K562 (cell line): ENCODE results near the gene CLCNKB. TPM values are rescaled to one million over a fixed set of nuclear protein-coding genes. Genes with fewer than 3 reads are reported as not detected.

Source experiments
- HDGF ChIP-seq: fragments of 450-650 bp; IDR thresholded peaks from 2 replicates; pipeline ENCODE4 v1.6.1; 2016
- KDM5B ChIP-seq: fragments of 200-600 bp; sonication (generic); IDR thresholded peaks from 2 replicates; pipeline ENCODE4 v1.6.1; 2012; ENCODE audit warnings: low read depth, mild to moderate bottlenecking, moderate library complexity, low read length, control low read depth, inconsistent platforms; ENCODE audit not compliant: insufficient replicate concordance
- RAD21 ChIP-seq, 2 experiments: fragments of 250-450 bp in 1 of 2; fragments of 450-650 bp in 1 of 2; sonication (Bioruptor Pico) in 1 of 2; formaldehyde crosslinking in 1 of 2; IDR thresholded peaks in 1 of 2; conservative IDR thresholded peaks in 1 of 2; 2 replicates each; pipeline versions ENCODE4 v1.4.0 to v1.8.0; 2020 to 2022; ENCODE audit warnings: mild to moderate bottlenecking in 2 of 2, moderate library complexity in 1 of 2
- SRSF1 ChIP-seq: fragments of 200-400 bp; formaldehyde crosslinking; IDR thresholded peaks from 2 replicates; pipeline ENCODE4 v1.6.1; 2017; ENCODE audit warnings: mild to moderate bottlenecking, low read depth, low read length, moderate library complexity
- TRIM24 ChIP-seq, 2 experiments: fragments of 450-650 bp; IDR thresholded peaks; 2 replicates each; pipeline ENCODE4 v1.6.1; 2016
- polyA plus RNA-seq, 8 experiments: library from polyadenylated mRNA; depleted of rRNA in 4 of 8; stranded (reverse) in 5 of 8; unstranded in 3 of 8; fragments of >200 nt; fragmentation: Nextera tagmentation in 2 of 8; fragmentation: Illumina TruSeq in 1 of 8; extraction: Ambion mirVana in 2 of 8; extraction: Trizol in 1 of 8; gene quantifications; 2 replicates each; pipeline versions ENCODE4 v1.2.1 to v1.2.3, GENCODE V29; 2011 to 2014; ENCODE audit warnings: inconsistent platforms in 1 of 8, missing spikeins in 1 of 8
- total RNA-seq, 7 experiments: library from RNA; depleted of rRNA in 6 of 7; stranded (reverse); fragments of >200 nt in 6 of 7; fragmentation: Illumina TruSeq in 2 of 7; extraction: Trizol in 2 of 7; gene quantifications; 2 replicates each; pipeline versions ENCODE4 v1.2.1 to v1.2.3, GENCODE V29; 2011 to 2021; ENCODE audit warnings: low replicate concordance in 1 of 7
- TF ChIP-seq, protein P1 (sequence below), 3 experiments: IDR thresholded peaks in 2 of 3; conservative IDR thresholded peaks in 1 of 3; 2 replicates each; pipeline ENCODE4 v1.5.1; 2011 to 2012; ENCODE audit warnings: low read length in 3 of 3, mild to moderate bottlenecking in 3 of 3, control low read depth in 2 of 3, improper control_type of control experiment in 1 of 3, inconsistent platforms in 1 of 3, low read depth in 1 of 3, mixed read lengths in 1 of 3, moderate library complexity in 1 of 3; ENCODE audit not compliant: insufficient read depth in 2 of 3
- TF ChIP-seq, protein P2 (sequence below): fragments of 250-450 bp; sonication (Bioruptor Pico); IDR thresholded peaks from 2 replicates; pipeline ENCODE4 v1.8.0; 2022; ENCODE audit warnings: inconsistent platforms
- TF ChIP-seq, protein P3 (sequence below): sonication (generic); formaldehyde crosslinking; IDR thresholded peaks from 2 replicates; pipeline ENCODE4 v1.8.0; 2022; ENCODE audit warnings: missing genetic modification reagents, mild to moderate bottlenecking, moderate library complexity, borderline replicate concordance
- TF ChIP-seq, protein P4 (sequence below), 2 experiments: IDR thresholded peaks; 2 replicates each; pipeline ENCODE4 v1.6.1; 2011; ENCODE audit warnings: borderline replicate concordance in 1 of 2, control low read depth in 1 of 2, low read depth in 1 of 2, low read length in 1 of 2, mild to moderate bottlenecking in 1 of 2, mixed read lengths in 1 of 2, moderate library complexity in 1 of 2; ENCODE audit not compliant: insufficient read depth in 1 of 2, insufficient read length in 1 of 2, poor library complexity in 1 of 2, severe bottlenecking in 1 of 2; ENCODE audit errors: extremely low read depth in 1 of 2
- TF ChIP-seq, protein P5 (sequence below), 2 experiments: fragments of 250-450 bp in 1 of 2; fragments of 450-650 bp in 1 of 2; sonication (Bioruptor Pico) in 1 of 2; IDR thresholded peaks; 2 replicates each; pipeline versions ENCODE4 v1.6.1 to v1.8.0; 2016 to 2021; ENCODE audit warnings: mild to moderate bottlenecking in 2 of 2, moderate library complexity in 2 of 2, missing compliant biosample characterization in 1 of 2, missing genetic modification characterization in 1 of 2
- TF ChIP-seq, protein P6 (sequence below): sonication (generic); formaldehyde crosslinking; IDR thresholded peaks from 2 replicates; pipeline ENCODE4 v1.8.1; 2023; ENCODE audit warnings: missing genetic modification reagents, mild to moderate bottlenecking, borderline replicate concordance

CLCNKB gene
- total and polyA plus RNA-seq, 9 of the 15 experiments (the other 6 are each of a cell fraction or from before 2014, with no cell fraction given) = 0.08 to 1.7 (median 0.64) TPM

DNA sequence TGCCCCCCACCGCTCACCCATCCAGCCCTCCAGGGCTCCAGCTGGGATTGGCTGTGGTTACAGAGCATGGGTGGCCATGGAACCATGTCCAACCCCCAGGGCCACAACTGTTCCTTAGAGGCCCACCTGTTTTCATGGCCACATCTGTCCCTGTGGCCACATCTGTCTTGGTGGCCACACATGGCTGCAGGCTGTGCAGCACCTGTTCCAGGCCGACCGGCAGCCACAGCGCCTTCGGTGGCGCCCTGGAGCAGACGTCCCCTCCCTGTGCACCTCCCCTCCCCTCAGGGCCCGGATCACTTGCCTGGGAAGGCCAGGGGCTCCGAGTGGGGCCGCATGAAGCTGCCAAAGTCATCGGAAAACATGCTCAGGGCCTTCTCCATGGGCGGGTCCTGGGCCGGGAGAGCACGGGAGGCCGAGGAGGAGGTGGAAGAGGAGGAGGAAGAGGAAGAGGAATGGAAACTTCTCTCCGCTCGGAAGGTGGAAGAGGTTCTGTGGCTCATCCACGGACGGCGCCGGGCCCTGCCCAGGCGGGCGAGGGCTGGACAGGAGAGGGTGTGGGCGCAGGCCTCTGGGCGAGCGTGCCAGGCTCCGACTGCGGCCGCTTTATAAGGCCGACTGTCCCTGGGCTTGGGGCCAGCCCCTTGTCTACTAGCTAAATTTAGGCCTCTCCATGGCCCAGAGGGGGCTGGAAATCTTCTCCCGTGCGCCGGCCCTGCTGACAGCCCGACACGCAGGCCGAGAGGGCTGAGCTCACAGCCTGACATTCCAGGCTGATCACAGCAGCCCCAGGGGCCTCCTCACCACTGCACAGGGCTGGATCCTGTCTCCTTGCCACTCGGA, 25.9 kb upstream of the CLCNKB start, which contains the start of gene HSPB7 (continued):
- TF ChIP-seq, protein P1, sequence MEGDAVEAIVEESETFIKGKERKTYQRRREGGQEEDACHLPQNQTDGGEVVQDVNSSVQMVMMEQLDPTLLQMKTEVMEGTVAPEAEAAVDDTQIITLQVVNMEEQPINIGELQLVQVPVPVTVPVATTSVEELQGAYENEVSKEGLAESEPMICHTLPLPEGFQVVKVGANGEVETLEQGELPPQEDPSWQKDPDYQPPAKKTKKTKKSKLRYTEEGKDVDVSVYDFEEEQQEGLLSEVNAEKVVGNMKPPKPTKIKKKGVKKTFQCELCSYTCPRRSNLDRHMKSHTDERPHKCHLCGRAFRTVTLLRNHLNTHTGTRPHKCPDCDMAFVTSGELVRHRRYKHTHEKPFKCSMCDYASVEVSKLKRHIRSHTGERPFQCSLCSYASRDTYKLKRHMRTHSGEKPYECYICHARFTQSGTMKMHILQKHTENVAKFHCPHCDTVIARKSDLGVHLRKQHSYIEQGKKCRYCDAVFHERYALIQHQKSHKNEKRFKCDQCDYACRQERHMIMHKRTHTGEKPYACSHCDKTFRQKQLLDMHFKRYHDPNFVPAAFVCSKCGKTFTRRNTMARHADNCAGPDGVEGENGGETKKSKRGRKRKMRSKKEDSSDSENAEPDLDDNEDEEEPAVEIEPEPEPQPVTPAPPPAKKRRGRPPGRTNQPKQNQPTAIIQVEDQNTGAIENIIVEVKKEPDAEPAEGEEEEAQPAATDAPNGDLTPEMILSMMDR (IDR thresholded peaks at IDR 0.05 in 2 of 3, conservative IDR thresholded peaks at IDR 0.05 in 1 of 3; ENCODE audit: insufficient read depth in 2 of 3, low read depth in 1 of 3, low read length in 3 of 3) = peak; percentile 39 to 54 (median 48); a peak in 4 of 6 replicates
- TF ChIP-seq, protein P2, sequence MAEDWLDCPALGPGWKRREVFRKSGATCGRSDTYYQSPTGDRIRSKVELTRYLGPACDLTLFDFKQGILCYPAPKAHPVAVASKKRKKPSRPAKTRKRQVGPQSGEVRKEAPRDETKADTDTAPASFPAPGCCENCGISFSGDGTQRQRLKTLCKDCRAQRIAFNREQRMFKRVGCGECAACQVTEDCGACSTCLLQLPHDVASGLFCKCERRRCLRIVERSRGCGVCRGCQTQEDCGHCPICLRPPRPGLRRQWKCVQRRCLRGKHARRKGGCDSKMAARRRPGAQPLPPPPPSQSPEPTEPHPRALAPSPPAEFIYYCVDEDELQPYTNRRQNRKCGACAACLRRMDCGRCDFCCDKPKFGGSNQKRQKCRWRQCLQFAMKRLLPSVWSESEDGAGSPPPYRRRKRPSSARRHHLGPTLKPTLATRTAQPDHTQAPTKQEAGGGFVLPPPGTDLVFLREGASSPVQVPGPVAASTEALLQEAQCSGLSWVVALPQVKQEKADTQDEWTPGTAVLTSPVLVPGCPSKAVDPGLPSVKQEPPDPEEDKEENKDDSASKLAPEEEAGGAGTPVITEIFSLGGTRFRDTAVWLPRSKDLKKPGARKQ (CRISPR knock-in tag) = no peak
- no peak for TF ChIP-seq SRSF1
- TF ChIP-seq, protein P3, sequence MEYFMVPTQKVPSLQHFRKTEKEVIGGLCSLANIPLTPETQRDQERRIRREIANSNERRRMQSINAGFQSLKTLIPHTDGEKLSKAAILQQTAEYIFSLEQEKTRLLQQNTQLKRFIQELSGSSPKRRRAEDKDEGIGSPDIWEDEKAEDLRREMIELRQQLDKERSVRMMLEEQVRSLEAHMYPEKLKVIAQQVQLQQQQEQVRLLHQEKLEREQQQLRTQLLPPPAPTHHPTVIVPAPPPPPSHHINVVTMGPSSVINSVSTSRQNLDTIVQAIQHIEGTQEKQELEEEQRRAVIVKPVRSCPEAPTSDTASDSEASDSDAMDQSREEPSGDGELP (CRISPR knock-in tag) = peak; percentile 68; the same call in 1 of the 2 replicates
- TF ChIP-seq, protein P4, sequence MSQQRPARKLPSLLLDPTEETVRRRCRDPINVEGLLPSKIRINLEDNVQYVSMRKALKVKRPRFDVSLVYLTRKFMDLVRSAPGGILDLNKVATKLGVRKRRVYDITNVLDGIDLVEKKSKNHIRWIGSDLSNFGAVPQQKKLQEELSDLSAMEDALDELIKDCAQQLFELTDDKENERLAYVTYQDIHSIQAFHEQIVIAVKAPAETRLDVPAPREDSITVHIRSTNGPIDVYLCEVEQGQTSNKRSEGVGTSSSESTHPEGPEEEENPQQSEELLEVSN (IDR thresholded peaks at IDR 0.05; ENCODE audit: borderline replicate concordance in 1 of 2, extremely low read depth in 1 of 2, insufficient read depth in 1 of 2, insufficient read length in 1 of 2, low read depth in 1 of 2, low read length in 1 of 2, poor library complexity in 1 of 2, severe bottlenecking in 1 of 2) = peak in 1 of 2 experiments; percentile 59
- peak; percentile 37 for TF ChIP-seq KDM5B
- TF ChIP-seq TRIM24 (IDR thresholded peaks at IDR 0.05) = 0 out of 4 replicates have a peak, but pooled peaks of 1 of the 2 experiments have one; percentile 57
- peak in 1 of 2 experiments; percentile 13; a peak in 1 of 4 replicates for TF ChIP-seq RAD21 (CRISPR knock-in tag; conservative IDR thresholded peaks at IDR 0.05 in 1 of 2, IDR thresholded peaks at IDR 0.05 in 1 of 2)
- TF ChIP-seq, protein P5, sequence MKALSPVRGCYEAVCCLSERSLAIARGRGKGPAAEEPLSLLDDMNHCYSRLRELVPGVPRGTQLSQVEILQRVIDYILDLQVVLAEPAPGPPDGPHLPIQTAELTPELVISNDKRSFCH (CRISPR knock-in tag; IDR thresholded peaks at IDR 0.05) = no peak
- TF ChIP-seq, protein P5 (tag; IDR thresholded peaks at IDR 0.05) = 0 out of 2 replicates have a peak, but pooled peaks have one; percentile 19
- TF ChIP-seq, protein P6, sequence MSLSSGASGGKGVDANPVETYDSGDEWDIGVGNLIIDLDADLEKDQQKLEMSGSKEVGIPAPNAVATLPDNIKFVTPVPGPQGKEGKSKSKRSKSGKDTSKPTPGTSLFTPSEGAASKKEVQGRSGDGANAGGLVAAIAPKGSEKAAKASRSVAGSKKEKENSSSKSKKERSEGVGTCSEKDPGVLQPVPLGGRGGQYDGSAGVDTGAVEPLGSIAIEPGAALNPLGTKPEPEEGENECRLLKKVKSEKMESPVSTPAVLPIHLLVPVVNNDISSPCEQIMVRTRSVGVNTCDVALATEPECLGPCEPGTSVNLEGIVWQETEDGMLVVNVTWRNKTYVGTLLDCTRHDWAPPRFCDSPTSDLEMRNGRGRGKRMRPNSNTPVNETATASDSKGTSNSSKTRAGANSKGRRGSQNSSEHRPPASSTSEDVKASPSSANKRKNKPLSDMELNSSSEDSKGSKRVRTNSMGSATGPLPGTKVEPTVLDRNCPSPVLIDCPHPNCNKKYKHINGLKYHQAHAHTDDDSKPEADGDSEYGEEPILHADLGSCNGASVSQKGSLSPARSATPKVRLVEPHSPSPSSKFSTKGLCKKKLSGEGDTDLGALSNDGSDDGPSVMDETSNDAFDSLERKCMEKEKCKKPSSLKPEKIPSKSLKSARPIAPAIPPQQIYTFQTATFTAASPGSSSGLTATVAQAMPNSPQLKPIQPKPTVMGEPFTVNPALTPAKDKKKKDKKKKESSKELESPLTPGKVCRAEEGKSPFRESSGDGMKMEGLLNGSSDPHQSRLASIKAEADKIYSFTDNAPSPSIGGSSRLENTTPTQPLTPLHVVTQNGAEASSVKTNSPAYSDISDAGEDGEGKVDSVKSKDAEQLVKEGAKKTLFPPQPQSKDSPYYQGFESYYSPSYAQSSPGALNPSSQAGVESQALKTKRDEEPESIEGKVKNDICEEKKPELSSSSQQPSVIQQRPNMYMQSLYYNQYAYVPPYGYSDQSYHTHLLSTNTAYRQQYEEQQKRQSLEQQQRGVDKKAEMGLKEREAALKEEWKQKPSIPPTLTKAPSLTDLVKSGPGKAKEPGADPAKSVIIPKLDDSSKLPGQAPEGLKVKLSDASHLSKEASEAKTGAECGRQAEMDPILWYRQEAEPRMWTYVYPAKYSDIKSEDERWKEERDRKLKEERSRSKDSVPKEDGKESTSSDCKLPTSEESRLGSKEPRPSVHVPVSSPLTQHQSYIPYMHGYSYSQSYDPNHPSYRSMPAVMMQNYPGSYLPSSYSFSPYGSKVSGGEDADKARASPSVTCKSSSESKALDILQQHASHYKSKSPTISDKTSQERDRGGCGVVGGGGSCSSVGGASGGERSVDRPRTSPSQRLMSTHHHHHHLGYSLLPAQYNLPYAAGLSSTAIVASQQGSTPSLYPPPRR (CRISPR knock-in tag) = no peak
- TF ChIP-seq HDGF = peak; percentile 35; the same call in 1 of the 2 replicates
